ENCODE measurements around the gene DAAM2.

DNA sequence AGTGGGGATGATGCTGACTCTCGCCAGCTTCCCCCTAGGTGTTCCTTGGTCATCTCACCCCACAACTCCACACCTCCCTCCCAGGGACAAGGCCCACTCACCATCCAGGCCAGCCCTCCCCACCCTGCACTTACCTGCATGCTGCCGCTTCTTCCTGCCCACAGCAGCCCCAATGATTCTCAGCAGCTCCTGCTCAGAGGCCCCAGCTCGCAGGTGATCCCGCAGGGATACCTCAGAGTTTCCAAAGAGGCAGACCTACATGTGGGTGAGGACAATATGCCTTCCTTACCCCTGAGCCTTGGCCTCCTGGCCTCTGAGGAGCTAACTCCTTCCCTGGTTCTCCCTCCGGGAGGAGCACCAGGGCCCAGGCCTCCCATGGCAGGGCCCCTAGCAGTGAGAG lies 117.5 kb downstream of the DAAM2 start:
- no peak for TF ChIP-seq POLR2AphosphoS5 (IDR thresholded peaks at IDR 0.05; ENCODE audit: low read depth, low read length)
- TF ChIP-seq POLR2A (IDR thresholded peaks at IDR 0.05; ENCODE audit: low read depth, low read length): no peak
- no peak for TF ChIP-seq SPI1 (IDR thresholded peaks at IDR 0.05; ENCODE audit: low read depth, low read length)
- TF ChIP-seq PAX5 (IDR thresholded peaks at IDR 0.05; ENCODE audit: insufficient read depth, low read length, severe bottlenecking): no peak
- no peak for TF ChIP-seq TAF1 (IDR thresholded peaks at IDR 0.05; ENCODE audit: low read depth, low read length)

Data from GM12891 (cell line).